ENCODE measurements around the gene RNF146. TPM values are rescaled to one million over a fixed set of nuclear protein-coding genes. Genes with fewer than 3 reads are reported as not detected.

Gene RNF146
- total RNA-seq, 2 experiments from 2014 or later = 12.5 to 13.2 TPM

GRCh38 chr6:127302728-127303660 lies 36.3 kb downstream of the RNF146 start:
- peak; percentile 81 for TF ChIP-seq CTCF (IDR thresholded peaks at IDR 0.05)
- intact Hi-C loops (cut with micrococcal nuclease) = loop anchor here (2.0 to 5.0 kb wide), 3 partner anchors 39 to 236 kb away; partner anchors contain the start of gene ECHDC1
- Mint-ChIP-seq H3K27me3 (no peaks in the 10 kb centered on the region), H3K36me3 (ENCODE audit: low read depth) (peaks cover 24% of the 10 kb centered on the region), H3K27ac (no peak overlapping the region), H3K4me3 (no peak overlapping the region), H3K9me3 (peaks cover 5% of the 10 kb centered on the region), H3K4me1 (ENCODE audit: low read depth) (peaks cover 29% of the 10 kb centered on the region)
- ChIA-PET CTCF (interaction anchor here (0.8 to 3.6 kb wide), 18 partner anchors 9 to 237 kb away, joined by 3 to 22 read pairs (median 4); partner anchors contain the start of gene RNF146), POLR2A (no interaction called here)
- DNase-seq (peak; percentile 69), ATAC-seq (peak; percentile 86)

DNA sequence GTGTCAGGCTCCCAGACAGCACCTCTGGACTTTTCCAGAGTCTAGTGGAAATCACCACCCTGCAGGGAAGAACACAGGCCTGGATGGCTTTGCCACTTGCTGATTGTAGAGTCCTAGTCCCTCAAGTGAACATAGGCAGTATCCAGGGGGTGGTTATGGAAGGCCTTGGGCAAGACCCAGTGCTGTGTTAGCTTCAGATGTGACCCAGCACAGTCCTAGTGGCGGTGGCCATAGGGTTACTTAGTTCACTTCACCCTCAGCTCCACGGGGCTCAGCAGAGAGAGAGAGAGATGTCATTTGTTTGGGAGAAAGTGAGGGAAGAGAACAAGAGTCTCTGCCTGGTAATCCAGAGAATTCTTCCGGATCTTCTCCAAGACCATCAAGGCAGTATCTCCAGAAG lies 37.3 kb downstream of the RNF146 start:
- POLR2A ChIA-PET = no interaction called here
- ATAC-seq = no peak

DNA sequence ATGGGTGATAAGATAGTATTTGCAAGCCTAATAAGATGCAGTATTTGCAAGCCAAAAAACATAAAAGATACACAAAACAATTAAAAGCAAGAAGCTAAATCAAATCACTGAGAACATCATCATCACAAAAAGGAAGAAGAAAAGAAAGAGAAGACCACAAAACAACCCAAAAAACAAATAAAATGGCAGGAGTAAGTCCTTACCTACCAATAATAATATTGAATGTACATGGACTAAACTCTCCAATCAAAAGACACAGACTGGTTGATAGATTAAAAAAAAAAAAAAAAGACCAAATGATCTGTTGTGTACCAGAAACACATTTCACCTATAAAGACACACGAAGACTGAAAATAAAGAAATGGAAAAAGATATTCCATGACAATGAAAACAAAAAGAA lies 39.1 kb downstream of the RNF146 start:
- POLR2A ChIA-PET = interaction anchor here (0.9 kb wide), 1 partner anchor 37 kb away, joined by 3 read pairs; no protein-coding TSS in a partner anchor

More for the DNA sequence above, 37.3 kb downstream of the RNF146 start:
- Mint-ChIP-seq H3K4me1 (ENCODE audit: low read depth) (peaks cover 29% of the 10 kb centered on the region), H3K4me3 (no peak overlapping the region), H3K27me3 (no peaks in the 10 kb centered on the region), H3K9me3 (peaks cover 10% of the 10 kb centered on the region), H3K36me3 (ENCODE audit: low read depth) (peaks cover 33% of the 10 kb centered on the region), H3K27ac (no peak overlapping the region)
- intact Hi-C loops (cut with micrococcal nuclease) = loop anchor here (2.0 to 5.0 kb wide), 3 partner anchors 38 to 235 kb away; partner anchors contain the start of gene ECHDC1
- no peak for DNase-seq
- no peak for TF ChIP-seq CTCF (IDR thresholded peaks at IDR 0.05)
- CTCF ChIA-PET = interaction anchor here (0.8 to 2.7 kb wide), 10 partner anchors 8 to 235 kb away, joined by 3 to 22 read pairs (median 4); partner anchors contain the start of gene RNF146

DNA sequence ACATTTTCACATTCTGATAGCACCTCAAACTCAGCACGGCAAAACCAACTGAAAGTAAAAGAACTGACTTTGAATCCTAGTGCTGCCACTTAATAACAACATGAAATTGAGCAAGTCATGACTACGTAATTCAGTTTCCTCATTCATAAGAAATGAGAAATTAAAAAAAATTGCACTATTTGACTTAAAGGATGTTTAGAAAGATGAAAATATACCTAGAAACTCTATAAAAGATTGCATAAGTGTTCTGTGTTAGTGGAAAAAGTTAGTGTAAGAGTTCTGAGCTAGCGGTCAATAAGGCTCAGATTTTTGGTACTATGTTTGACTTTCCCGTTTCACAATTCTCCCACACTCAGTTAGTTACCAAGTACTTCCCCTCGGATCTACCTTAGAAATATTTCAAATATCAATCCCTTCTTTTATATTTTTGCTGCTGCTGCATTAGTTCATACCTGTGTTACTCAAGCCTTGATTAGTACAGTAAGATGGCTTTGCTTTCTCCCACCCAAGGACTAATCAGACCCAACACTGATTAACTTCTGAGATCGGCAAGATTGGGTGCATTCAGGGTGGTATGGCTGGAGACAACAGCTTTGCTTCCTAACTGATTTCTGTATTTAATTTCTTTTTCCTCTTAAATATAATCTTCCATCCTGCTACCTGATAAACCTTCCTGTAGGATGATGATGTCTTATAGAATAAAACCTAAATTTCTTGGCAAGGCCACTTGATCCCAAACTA lies 50.9 kb downstream of the RNF146 start:
- no peak for DNase-seq
- peaks cover 27% of the 10 kb centered on the region for H3K36me3 Mint-ChIP-seq (ENCODE audit: low read depth)
- H3K4me3 Mint-ChIP-seq = no peak overlapping the region
- peaks cover 16% of the 10 kb centered on the region for H3K4me1 Mint-ChIP-seq (ENCODE audit: low read depth)
- TF ChIP-seq CTCF (IDR thresholded peaks at IDR 0.05) = no peak
- intact Hi-C loops (cut with micrococcal nuclease) = no loop called here
- POLR2A ChIA-PET = no interaction called here
- no peak overlapping the region for H3K27ac Mint-ChIP-seq
- H3K9me3 Mint-ChIP-seq = no peaks in the 10 kb centered on the region
- ATAC-seq = no peak
- no peaks in the 10 kb centered on the region for H3K27me3 Mint-ChIP-seq
- CTCF ChIA-PET = interaction anchor here (1.0 to 3.4 kb wide), 3 partner anchors 10 to 16 kb away, joined by 3 to 15 read pairs (median 3); no protein-coding TSS in a partner anchor

More for the DNA sequence above, 39.1 kb downstream of the RNF146 start:
- Mint-ChIP-seq H3K4me1 (ENCODE audit: low read depth) (peaks cover 34% of the 10 kb centered on the region), H3K27me3 (no peaks in the 10 kb centered on the region), H3K36me3 (ENCODE audit: low read depth) (peaks cover 44% of the 10 kb centered on the region), H3K4me3 (no peak overlapping the region), H3K9me3 (peaks cover 17% of the 10 kb centered on the region), H3K27ac (no peak overlapping the region)
- DNase-seq (no peak), ATAC-seq (no peak)
- CTCF ChIA-PET = interaction anchor here (1.4 to 2.7 kb wide), 6 partner anchors 10 to 233 kb away, joined by 3 to 22 read pairs (median 6); partner anchors contain the start of gene RNF146
- TF ChIP-seq CTCF (IDR thresholded peaks at IDR 0.05) = no peak
- intact Hi-C loops (cut with micrococcal nuclease) = no loop called here

All from activated CD8-positive, alpha-beta T cell treated with anti-CD3 and anti-CD28 coated beads for 36 hours (primary cell).